CMK (cell line): ENCODE measurements around the gene IL1RN.

Experiments
- DNase-seq: peaks from one replicate; pipeline ENCODE4 v3.0.0-alpha.2; 2010; ENCODE audit warnings: low read depth

Gene IL1RN

DNA sequence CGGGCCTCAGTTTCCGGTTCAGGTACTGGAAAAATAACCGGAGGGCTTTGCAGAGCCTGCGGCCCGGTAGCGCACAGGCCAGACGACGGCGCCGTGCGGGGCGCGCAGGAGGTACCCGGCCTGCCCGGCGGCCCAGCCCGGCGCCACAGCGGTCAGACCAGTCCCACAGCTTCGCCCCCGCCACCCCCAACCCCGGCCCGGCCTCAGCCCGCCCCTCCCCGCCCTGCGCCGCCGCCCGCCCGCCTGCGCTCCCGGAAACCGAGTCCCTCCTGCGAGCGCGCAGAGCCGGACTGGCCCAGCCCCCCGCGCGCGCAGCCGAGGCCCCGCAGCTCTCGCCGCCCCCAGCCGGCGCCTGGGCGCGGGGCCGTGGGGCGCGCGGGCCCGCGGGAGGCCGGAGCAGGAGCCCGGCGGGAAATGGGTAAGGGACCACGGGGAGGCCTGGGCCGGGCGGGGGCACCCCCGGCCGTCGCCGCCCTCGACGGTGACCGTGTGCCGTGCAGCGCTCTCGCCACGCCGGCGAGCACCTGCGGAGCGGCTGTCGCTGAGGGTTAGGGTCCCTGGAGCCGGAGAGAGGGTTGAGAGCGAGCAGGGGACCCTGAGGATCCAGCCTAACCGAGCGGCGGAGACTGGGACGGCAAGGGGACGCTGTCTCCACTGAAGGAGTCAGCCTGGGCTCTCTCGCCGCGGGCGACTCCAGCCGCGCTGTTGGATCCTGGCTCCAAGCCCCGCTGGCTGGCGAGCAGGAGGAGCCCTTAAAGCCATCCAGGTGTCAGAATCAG, 29.9 kb downstream of the IL1RN start:
- no peak for DNase-seq

DNA sequence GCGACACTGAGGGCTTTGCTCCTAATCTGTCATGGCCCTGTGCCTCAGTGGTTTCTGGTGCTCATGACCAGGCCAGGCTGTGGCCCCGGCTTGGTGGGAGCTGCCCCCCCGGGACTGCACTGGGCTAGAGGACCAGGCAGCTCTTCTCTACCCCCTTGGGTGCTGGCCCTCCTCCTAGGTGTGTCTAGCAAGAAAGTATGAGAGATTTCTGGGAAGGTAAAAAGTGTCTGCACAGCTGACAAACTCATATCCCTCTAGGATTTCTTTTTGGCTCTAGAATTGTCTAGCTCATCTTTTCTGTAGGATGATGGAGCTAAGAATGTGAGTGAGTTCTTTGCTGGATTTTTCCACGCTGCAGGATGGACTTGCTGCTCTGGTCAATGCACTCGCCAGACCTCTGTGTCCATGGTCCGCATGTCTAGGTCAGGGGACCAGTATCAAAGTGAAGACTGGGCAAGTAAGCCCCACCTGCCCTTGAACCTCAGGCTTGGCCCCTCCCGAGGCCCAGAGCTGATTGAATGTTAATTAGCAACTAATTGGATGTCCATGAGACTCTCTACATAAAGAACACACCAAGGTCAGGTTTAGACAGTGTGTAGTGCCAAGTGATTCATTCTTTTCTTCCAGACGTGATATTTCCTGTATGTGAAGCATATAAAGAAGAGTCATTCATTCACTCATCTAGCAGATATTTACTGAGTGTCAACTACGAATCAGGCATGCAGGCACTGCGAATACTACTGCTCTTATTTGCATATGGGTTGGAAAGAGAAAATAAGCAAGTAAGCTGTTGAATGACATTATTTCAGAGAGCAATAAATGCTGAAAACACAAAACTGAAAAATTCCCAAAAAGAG, 30.7 kb downstream of the IL1RN start:
- DNase-seq: no peak

DNA sequence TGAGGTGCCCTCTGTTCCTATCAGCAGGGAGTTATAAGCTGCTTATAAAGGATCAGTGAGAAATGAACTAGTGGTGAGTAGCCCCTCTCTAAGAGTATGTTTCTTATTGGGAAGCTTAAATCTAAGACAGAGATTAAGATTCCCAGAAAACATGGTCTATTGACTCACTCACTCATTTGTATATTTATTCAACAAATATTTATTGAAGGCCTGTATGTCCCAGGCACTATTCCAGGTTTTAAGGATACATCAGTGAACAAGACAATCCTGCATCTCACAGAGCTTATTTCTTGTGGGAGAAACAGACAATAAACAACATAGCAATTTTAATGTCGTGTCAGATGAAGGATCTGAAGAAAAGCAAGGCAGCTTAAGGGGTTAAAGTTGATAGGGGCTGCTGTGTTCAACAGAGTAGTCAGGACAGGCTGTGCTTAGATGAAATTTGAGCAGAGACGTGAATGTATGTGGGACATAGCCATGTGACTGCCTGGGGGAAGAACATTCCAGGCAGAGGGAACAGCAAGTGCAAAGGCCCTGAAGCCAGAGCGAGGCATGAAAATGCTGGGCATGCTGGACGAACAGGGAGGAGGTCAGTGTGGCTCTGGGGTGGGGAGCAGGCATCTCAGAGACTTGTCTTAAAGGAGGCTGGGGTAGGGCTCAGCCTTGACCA, 31.6 kb downstream of the IL1RN start:
- DNase-seq: no peak

DNA sequence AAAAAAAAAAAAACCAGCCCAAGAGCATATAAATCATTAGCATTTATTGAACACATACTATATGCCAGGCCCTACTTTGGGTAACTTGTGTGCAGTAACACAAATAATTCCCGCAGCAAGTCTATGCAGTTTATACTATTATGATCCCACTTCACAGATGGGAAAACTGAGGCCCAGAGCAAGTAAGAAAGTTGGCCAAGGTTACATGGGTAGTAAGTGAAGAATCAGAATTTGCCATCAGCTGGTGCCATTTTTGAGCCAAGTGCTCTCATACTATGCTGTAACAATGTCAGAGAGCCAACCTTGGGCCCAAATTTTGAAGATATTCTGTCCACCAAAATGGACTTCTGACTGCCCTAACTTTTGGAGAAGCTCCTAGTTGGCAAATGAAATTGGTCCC, 32.9 kb downstream of the IL1RN start:
- no peak for DNase-seq

DNA sequence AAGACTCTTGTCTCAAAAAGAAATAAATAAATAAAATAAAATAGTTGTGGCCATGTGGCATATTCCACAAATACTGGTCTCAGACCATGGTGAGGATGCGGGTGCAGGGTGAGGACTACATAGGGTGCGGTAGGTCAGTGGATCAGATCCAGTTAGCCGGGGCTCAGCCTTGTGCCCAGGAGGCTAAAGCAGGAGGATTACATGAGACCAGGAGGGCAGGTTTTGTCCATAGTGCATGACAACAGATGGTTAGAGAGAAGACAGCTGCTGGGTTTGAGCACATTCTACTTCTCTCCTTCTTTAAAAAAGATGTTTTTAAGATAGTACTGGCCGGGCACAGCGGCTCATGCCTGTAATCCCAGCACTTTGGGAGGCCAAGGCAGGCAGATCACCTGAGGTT, 33.6 kb downstream of the IL1RN start:
- DNase-seq: no peak

DNA sequence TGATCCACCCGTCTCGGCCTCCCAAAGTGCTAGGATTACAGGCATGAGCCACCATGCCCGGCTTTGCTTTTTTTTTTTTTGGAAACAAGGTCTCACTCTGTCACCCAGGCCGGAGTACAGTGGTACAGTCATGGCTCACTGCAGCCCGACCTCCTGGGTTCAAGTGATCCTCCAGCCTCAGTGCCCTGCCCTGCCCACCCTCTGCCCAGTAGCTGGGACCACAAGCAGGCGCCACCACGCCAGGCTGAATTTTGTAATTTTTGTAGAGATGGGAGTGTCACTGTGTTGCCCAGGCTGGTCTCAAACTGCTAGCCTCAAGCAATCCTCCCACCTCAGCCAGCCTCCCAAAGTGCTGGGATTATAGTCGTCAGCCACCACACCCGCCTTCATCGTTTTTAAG, 34.8 kb downstream of the IL1RN start:
- no peak for DNase-seq

DNA sequence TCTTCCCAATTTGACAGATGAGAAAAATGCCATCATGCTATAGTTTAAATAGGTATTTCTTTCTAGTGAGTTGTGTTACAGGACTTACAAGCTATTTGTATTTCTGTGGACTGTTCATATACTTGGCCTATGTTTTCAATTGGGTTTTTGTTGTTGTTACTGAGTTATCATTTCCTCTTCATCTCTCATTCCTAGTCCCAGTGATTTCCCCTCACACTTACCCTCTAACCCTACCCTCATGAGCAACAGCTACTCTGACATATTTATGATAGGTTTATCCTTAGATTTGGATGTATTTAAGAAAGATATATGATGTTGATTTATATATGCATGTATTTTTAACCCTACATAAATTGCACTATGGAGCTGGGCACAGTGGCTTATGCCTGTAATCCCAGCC, 35.5 kb downstream of the IL1RN start:
- DNase-seq: no peak

DNA sequence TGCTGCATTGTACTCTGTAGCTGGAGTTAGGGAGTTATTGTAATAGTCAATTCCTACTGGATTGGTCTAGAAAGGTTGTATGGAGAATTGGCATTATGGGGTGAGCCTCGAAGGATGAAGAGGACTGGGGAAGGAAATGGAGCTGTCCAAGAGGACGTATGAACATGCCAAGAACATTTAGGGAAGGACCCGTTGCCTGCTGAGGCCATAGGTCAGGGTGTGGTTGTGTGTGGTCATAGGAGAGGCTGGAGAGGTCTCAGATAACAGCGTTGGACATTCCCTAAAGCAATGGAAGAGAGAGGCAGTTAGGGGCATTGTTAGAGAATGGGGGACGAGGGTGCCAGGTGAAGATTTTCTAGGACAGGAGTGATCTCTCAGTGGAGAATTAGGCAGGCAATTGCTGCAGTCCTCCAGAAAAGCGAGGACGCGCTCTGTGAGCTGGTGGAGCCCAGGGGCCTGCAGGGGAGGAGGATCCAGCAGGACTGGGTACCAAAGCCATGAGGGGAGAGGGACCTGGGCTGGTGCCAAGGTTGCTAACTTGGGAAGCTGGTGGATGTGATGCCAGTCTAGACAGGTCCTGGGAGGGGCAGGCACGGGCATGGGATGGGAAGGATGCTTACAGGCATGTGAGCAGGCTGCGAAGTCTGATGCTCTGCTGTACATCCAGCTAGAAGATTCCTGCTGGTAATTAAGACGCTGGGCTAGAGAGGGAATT, 37.0 kb downstream of the IL1RN start:
- no peak for DNase-seq

DNA sequence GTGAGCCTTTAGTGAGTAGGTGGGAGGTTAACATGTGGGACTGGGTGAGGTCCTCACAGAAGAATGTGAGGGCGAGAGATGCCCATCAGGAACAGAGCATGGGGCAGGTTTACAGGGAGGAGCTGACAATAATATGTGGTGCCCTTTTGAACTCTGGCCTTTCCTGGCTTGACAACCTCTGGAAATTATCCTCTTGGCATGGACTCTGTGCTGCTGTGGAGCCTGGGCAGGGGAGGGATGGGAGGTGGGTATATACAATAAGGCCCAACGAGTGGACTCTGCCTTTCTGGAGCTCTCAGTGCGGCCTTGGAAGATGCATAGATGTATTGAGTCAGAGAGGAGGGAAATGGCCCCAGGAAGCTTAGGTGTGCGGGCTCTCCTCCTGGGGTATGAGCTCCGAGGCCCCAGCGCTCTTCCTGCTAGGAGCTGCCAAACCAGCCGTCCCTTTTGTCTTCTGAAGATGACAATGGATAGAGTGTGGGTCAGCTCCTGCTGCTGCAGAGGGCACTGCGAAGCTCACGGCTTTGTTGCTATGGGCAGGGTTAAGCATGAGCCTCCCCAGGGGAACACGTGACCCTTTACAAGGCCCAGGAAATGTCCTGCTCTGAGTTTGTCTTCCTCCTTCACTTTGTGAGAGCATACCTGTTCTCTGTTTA, 37.7 kb downstream of the IL1RN start:
- no peak for DNase-seq

DNA sequence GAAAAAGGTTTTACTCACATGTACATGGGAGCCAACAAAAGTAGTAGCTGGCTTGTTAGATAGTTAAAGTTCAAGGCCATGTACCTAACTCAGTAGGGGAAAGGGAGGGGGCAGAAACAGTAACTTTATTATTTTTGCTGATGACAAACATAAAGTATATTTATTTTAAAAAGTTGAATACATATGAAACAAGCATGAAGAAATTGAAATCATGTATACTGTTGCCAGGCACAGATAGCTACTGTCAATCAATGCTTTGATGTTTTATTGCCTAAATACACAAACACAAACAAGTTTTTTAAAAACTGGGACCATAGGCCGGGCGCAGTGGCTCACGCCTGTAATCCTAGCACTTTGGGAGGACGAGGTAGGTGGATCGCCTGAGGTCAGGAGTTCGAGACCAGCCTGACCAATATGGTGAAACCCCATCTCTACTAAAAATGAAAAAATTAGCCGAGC, 38.8 kb downstream of the IL1RN start:
- no peak for DNase-seq

DNA sequence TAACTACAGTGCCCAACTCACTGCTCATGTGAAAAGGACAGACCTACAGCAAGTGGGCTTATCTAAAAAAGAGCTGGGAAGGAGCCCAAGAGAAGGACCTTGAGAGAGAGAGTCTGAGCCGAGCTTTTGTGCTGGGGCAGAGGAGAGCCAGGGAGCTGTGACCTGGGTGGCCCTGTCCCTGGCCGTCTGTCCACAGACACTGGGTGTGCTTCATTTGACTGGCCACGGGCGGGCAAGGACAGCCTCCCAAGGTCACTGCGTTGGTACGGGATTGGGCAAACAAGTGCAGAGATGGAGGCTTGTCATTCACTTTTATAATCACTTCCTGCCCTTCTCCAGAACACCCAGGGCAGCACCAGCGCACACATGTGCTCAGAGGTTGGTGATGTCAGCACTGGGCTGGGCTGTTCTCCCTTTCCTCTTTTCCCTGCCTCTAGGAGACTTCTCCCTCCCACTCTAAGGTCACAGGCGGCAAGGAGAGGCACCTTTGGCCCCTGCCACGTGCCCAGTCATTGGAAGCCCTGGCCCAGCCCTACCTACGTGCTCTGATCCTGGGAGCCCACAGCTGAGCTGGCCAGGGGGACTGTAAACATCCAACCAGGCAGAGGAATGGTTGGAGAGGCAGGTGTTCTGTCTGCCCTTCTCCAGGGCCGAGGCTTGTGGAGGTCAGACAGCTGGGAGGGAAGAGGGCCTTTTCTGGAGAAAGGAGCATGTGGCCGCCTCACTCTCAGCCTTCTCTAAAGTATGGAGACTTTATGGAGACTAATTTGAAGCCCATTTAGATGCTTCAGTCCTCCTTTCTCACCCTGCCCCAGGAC, 39.9 kb downstream of the IL1RN start:
- DNase-seq: no peak

DNA sequence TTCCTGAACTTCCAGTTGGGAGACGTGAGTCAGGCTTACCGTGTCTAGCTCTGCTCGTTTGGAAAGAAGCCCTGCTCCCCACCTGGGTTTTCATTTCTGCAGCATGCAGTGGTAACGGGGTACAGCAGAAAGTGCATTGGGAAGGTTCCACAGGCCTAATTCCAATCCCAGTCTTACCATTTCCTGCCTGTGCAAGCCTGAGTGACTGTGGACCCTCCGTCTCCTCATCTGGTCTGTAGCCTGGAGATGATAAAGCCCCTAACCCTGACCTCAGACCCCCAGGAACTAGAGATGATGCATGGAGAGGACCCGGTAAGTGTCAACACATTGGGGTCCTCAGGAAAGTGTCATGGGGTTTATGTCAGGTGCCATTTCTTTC, 40.6 kb downstream of the IL1RN start:
- DNase-seq: no peak

DNA sequence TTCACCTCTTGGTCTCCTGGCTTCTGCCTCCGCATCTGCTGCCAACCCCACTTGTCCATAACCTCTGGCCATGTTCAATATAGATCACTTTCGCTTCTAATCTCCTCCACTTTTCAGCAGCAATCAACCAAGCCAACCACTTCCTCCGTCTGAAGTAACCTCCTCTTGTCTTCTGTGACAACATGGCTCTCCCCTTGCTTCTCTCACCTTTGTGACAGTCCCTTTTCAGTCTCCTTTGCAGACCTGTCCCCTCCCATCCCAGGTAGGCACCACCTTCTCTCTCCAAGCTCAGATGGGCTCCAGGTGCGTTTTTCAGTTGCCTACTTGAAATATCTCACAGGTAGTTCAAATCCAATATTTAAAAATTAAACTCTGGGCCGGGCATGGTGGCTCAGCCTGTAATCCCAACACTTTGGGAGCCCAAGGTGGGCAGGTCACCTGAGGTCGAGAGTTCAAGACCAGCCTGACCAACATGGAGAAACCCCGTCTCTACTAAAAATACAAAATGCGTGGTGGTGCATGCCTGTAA, 41.7 kb downstream of the IL1RN start:
- DNase-seq: no peak

DNA sequence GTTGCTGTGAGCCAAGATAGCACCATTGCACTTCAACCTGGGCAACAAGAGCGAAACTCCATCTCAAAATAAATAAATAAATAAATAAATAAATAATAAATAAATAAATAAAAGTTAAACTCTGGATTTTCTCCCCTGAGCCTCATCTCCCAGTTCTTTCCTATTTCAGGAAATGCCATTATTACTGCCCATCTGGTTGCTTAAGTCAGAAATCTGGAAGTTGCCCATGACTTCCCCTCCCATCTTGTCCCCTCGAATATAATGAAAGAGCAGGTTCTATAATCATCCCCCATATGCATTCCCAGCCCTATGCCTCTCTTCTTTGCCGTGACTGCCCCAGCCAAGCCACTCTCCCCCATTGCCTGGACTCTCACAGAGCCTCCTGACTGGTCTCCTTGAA, 42.2 kb downstream of the IL1RN start:
- DNase-seq: no peak

DNA sequence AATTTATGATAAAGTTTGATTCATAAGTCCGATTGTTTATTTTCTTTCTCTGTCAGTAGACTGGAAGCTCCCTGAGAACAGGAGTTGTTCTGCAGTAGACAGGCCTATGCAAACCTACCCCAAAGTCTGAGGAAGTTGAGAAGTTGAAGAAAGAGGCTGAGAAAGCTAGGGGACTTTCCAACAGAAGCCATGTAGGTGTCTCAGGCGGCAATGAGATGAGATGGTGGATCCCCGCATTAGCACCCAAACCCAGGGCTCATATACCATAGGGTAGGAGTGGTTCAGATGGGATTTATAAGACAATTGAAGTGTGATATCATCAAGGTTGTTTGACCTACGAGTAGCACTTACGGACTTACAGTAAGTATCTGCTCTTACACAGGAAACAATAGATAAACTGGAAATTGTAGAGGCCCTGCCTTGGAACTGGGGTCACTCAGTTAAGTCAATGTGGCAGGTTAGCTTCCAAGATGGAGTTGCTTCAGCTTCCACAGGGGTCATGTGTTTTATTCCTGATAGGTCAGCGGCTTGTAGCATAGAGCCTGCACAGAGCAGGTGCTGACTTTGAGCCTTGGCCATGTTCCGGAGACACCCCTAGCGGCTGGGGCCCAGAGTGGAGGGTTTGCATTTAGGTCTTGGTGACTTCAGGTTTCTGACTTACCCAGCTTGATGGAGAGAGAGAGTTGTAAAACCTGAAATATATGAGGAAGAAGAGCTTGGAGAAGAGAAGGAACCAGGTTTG, 44.1 kb downstream of the IL1RN start:
- no peak for DNase-seq

DNA sequence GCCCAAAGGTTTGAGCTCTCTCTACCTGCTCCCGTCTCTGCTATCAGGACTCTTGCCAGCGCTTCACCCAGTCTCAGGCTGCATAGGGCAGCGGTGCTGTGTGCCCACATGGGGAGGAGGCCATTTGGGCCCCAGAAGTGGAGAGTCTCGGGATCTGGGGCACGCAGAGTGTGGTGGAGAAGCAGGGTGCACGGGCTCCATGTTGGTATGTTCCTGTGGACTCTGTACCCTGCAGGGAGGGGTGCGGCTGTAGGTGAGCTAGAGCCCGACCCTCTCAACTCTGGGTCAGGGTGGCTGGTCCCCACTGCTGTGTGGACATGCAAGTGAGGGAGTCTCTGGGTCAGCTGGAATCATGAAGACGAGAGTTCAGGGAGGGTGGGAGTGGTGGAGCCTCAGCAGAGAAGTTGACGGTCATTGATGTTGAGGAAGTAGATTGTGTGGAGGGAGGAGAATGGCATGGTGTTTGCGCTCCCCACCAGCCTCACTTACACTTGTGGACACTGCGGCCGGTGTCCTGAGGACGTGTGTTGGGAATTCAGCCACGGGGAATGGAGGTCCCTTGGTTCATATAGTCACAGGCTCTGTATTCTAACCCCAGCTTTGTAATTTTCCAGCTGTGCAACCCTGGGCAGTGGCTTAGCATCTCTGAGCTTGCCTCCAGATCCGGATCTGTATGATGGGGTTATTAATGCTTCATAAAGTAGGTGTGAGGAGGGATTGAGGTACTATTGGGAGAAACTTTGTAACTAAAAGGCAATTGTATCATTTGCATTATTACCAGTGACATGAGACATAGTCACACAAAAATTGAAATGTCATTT, 45.5 kb downstream of the IL1RN start:
- no peak for DNase-seq

DNA sequence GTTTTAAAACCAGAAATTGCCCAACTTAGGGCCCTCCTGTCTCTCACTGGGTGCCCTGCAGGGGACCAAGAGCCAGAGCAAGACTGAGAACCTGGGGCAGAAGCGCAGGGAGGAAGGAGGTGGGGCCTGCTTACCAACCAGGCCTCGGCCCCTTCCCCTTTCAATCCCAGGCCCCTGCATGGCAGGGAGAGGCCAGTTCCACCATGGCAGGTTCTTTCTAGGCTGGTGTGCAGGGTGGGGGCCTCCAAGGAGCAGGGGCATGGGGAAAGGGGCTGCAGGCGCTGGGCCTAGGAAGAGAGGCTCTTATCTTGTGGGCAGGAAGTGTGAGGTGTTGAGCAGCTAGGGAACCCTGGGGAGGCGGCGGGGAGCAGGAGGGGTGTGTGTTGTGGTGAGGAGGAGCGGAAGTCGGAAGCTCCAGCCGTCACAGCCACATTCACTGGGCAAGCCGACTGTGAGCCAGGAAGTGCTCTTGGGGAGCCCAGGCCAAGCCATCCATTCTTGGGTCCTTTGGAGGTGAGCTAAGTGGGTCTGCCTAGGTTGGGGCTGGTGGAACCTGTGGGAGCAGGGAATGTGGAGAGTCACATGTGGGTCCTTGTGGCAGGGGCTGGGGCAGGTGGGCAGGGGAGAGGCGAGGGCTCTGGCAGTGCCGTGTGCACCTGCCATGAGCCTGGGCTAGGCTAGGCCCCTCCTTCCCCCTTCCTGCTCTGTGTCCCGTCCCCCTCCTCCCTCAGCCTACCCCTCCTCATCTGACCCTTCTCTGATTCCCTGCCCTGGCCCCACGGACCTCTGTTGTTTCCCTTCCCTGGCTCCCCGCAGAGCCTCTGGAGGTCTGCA, 46.4 kb downstream of the IL1RN start, which contains the start of gene PSD4:
Gene PSD4 (plus strand): TSS at position 430 of the 834 bp plus-strand sequence. CDS start 8,486 bp downstream, outside the sequence.
- DNase-seq: peak; percentile 84

DNA sequence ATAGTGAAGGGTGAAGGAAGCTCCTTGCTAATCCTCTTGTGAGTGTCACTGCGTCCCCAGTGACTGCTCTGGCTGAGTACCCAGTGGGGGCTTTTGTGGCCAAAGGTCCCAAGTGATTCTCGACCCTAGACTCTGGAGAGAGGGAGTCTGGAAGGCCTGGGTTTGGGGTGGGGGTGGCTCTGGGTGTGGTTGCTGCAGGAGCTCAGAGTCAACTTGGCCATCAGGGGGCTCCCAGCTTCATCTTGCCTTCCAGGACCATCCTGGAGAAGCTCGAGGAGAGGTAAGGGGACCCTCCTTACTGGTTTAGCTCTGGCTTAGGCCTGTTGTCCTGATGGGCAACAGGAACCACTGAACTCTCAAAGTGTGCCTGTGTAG, 47.0 kb downstream of the IL1RN start:
- DNase-seq: no peak
